ENCODE results near the gene AKR1B1.

The AKR1B1 gene

DNA sequence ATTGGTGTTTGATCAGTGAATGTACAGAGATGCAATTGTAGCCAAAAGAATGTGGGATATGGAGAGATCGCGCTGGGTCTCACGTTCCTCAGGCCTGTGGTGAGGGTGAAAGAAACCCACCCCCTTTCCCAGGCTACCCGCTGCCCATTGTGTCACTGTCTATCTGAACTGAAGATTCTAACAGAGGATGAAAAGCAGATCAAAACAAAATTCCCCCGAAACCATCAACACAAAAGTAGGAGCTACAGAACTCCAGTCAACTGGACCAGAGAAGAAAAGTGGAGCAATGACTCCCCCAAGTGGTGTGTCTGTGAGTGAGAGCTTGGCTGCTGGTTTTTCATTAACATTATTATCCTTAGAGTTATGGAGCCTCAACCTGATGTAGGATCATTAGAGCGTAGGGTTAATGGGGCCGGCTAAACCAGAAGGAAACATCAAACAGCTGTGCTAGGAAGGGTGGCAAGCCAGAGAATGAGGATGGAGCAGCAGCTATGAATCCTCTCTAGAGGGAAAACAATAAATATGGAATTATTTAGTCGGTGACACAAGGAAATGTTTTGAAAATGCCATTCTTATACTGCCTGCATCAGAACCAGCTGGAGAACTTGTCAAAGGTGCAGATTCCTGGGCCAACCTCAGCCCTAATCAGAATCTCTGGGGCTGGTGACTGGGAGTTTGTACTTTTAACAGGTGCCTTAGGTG is 38.3 kb downstream of the AKR1B1 start:
- DNase-seq (ENCODE audit: low read depth in 1 of 2, low spot score in 1 of 2) = no peak

- DNase-seq (ENCODE audit: low read depth in 1 of 2, low spot score in 1 of 2) = no peak
Observed at GRCh38 chr7:134419875-134420274, 39.0 kb downstream of the AKR1B1 start.

DNA sequence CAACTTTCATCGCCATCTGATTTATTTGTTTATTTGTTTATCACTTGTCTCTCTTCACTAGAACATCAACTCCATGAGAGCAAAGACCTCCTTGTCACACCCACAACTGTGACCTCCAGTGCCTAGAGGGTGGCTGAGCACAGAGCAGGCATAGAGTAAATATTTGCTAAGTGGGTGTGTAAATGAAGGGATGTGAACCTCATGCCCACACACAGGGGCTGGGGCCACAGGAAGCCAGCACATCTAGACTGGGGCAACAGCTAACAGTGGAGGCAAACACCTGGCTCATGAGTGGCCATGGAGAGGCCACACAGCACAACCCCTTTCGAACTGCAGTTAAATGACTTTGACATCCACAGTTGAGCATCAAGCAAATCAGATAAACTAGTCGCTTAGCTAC is 39.8 kb downstream of the AKR1B1 start:
- DNase-seq (ENCODE audit: low read depth in 1 of 2, low spot score in 1 of 2) = no peak

GRCh38 chr7:134415700-134416099 is 43.2 kb downstream of the AKR1B1 start:
- no peak for DNase-seq (ENCODE audit: low read depth in 1 of 2, low spot score in 1 of 2)

- no peak for DNase-seq (ENCODE audit: low read depth in 1 of 2, low spot score in 1 of 2)
Observed at GRCh38 chr7:134414109-134414508, 44.8 kb downstream of the AKR1B1 start.

GRCh38 chr7:134407311-134407710 is 51.6 kb downstream of the AKR1B1 start:
- no peak for DNase-seq (ENCODE audit: low read depth in 1 of 2, low spot score in 1 of 2)

DNA sequence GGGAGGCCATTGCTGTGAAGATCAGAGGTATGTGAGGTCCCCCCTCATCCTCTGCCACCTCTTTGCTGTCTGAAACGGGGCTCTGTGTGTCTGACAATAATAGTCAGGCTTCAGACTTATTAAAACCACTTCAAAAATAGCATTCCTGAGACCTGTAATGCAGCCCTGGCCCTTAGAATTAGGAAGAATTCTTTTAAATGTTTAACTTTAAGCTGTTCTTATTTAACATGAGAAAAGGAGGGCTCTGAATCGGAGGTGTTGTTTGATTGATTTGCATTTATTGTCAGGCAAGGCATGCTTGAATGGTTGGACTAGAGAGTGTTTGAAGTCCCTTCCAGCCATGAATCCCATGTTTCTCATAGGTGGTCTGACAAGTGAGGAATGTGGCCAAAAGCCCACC is 52.5 kb downstream of the AKR1B1 start:
- no peak for DNase-seq (ENCODE audit: low read depth in 1 of 2, low spot score in 1 of 2)

GRCh38 chr7:134405299-134405698 is 53.6 kb downstream of the AKR1B1 start:
- no peak for DNase-seq (ENCODE audit: low read depth in 1 of 2, low spot score in 1 of 2)

DNA sequence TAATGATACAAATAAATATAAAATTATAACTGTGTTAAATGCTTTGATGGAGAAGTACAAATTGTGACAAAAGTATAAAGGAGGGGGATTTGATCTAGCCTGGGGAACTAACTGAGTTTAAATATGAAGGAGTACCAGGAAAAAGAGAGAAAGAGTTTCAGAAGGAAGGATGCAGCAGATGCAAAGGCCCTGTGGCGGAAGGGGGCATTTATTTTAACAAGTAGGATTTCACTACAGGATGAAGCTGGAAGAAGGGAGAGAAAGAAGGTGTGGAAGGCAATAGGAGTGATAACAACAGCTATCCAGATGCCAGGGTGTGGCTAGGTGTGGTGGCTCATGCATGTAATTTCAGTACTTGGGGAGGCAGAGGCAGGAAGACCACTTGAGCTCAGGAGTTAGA is 55.8 kb downstream of the AKR1B1 start:
- DNase-seq (ENCODE audit: low read depth in 1 of 2, low spot score in 1 of 2) = no peak

DNA sequence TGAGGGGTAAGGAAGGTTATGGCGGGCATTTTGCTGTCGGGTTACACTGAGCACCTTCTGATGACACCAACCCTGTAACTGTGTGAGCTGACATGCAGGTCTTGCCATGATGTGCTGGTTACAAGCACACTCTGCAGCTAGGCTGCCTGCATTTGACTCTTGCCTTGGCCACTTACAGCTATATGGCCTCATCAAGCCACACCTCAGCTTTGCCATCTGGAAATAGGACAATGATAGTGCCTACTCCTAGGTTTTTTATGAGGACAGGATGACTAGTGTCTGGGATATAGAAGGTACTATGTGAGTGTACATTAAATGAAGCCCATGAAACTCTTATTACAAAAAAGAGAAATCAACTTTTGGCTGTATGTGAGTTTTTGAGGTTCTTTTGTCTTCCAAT is 58.0 kb downstream of the AKR1B1 start:
- no peak for DNase-seq (ENCODE audit: low read depth in 1 of 2, low spot score in 1 of 2)

- no peak for DNase-seq (ENCODE audit: low read depth in 1 of 2, low spot score in 1 of 2)
Observed at GRCh38 chr7:134396031-134396430, 62.9 kb downstream of the AKR1B1 start.

GRCh38 chr7:134395604-134396003 is 63.3 kb downstream of the AKR1B1 start:
- DNase-seq (ENCODE audit: low read depth in 1 of 2, low spot score in 1 of 2) = no peak

- no peak for DNase-seq (ENCODE audit: low read depth in 1 of 2, low spot score in 1 of 2)
Observed at GRCh38 chr7:134394056-134394455, 64.8 kb downstream of the AKR1B1 start.

Measured in activated T-helper 1 cell treated with anti-CD3 and anti-CD28 coated beads, Interleukin-2, amount 50 U/mL, for 16 hours (primary cell).